GM19035 (cell line): ENCODE results near the gene ZNF236.
"Not testable (repeated sequence)": the region's sequence is repeated elsewhere in the genome, so short reads cannot be mapped to it uniquely, and the experiment has no call there.

Experiments used
- ATAC-seq: cut with Tn5 transposase; IDR thresholded peaks from one replicate; pipeline ENCODE4 v1.9.1; 2021; ENCODE audit not compliant: unreplicated experiment

The ZNF236 gene

DNA sequence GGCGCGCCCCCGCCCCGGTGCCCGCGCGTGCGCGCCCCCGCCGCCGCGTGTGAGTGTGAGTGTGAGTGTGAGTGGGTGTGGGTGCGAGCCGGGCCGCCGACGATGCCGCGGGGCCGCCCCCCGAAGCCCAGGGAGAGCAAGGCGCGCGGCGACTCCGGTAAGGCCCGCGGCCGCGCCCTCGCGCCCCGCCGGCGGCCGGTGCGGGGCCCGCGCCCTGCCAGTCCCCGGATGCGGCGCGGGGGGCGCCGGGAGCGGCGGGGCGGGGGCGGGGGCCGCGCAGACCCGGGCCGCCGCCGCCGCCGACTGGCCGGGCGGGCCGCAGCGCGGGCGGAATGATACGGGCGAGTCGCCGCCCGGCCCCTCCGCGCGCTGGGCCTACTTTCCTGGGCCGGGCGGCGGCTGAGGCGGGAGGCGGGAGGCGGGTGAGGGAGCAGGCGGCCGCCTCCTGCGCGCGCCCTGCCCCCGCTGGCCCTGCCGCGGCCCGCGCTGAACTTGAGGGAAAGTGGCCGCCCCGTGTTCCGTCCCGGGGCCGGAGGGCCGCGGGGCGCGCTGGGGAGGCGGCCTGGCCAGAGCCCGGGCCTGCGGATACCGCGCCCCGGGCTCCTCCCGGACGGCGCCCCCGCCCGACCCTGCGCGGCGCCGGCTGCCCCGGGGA is at the start of gene ZNF236:
Gene ZNF236 (plus strand): TSS at position 52 of the 655 bp plus-strand sequence. CDS start 51 bp downstream, at position 103.
- ATAC-seq, result peak; percentile 42

DNA sequence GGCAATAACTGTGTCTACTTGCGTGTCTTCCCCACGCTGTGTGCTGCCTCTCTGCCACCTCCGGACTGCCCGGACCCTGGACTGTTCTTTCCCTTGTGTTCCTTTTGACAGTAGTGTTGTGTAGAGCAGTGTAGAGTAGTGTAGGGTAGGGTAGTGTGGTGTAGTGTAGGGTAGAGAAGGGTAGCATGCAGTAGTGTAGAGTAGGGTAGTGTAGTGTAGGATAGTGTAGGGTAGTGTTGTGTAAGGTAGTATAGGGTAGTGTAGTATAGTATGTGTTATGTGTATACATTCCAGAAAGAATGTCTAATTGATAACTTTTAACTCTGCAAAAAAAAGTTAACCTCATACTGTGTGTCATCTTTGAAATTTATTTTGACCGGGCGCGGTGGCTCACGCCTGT is 49.7 kb upstream of the ZNF236 start:
- ATAC-seq, result no peak

DNA sequence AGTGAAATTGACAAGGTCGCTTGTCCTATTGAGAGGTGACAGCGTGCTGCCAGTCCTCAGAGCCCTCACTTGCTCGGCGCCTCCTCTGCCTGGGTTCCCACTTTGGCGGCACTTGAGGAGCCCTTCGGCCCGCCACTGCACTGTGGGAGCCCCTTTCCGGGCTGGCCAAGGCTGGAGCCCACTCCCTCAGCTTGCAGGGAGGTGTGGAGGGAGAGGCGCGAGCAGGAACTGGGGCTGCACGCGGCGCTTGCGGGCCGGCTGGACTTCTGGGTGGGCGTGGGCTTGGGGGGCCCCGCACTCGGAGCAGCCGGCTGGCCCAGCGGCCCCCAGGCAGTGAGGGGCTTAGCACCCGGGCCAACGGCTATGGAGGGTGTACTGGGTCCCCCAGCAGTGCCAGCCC is 45.3 kb upstream of the ZNF236 start:
- not testable (repeated sequence) for ATAC-seq

- no peak for ATAC-seq
These were observed 38.4 kb upstream of the ZNF236 start for GRCh38 chr18:76783786-76784484.

- no peak for ATAC-seq
These were observed 36.5 kb upstream of the ZNF236 start for GRCh38 chr18:76785872-76786271.

DNA sequence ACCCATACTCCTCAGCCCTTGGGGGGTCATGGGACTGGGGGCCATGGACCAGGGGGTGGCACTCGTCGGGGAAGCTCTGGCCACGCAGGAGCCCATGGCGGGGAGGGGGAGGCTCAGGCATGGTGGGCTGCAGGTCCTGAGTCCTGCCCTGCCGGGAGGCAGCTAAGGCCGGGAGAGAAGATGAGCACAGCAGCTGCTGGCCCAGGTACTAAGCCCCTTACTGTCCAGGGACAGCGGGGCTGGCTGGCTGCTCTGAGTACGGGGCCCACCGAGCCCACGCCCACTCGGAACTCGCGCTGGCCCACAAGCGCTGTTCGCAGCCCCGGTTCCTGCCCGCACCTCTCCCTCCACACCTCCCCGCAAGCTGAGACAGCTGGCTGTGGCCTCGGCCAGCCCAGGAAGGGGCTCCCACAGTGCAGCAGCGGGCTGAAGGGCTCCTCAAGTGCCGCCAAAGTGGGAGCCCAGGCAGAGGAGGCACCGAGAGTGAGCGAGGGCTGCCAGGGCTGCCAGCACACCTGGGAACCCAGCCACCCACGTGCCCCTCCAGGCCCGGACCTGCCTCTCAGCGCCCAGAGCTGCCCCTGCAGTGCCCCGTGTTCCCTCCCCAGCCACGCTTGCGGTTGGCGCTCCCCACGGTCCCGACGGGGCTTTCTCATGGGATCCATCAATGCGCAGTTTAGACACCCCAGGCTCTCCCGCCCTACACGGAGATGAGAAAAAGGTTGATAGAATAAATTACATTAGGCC is 33.6 kb upstream of the ZNF236 start:
- no peak for ATAC-seq

DNA sequence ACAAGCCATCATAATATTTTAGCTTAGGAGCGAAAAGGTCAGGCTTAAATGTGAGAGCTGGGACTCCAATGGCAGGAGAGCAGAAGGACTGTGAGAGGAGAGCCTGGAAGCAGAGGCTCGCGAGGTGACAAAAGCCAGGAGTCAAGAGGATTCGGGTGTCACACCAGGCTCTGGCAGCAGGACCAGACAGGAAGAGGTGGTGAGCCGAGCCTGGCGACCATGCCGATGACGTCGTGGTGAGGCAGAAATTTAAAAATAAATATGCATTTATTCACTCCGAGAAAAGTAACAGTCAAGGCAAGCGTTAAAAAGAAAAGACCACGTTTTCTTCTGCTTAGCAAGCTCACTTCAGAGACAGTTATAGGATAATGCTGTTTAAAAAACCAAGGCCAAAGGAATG is 31.3 kb upstream of the ZNF236 start:
- ATAC-seq, result no peak

GRCh38 chr18:76791642-76792041 is 30.7 kb upstream of the ZNF236 start:
- ATAC-seq, result no peak

DNA sequence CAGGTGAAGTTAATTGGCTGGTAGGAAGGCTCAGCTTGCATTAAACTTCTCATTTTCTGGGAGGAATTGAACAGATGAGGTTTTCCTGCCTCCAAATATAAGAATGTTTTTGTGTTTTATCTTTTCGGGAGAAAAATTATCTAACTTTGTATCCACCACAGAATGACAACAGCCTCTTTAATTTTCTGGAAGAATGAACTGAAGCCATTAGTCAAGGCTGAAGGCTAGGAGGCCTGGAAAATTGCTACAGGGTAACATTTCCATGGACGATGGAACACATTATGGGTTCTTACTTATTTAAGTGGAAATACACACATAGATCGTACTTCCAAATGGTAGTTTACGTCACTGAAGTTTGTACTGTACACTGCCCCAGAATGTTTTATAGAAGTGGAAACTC is 28.0 kb upstream of the ZNF236 start:
- no peak for ATAC-seq

- peak; percentile 95 for ATAC-seq
These were observed 20.5 kb upstream of the ZNF236 start for GRCh38 chr18:76801567-76802505.

- no peak for ATAC-seq
These were observed 18.9 kb upstream of the ZNF236 start for GRCh38 chr18:76803413-76803812.

DNA sequence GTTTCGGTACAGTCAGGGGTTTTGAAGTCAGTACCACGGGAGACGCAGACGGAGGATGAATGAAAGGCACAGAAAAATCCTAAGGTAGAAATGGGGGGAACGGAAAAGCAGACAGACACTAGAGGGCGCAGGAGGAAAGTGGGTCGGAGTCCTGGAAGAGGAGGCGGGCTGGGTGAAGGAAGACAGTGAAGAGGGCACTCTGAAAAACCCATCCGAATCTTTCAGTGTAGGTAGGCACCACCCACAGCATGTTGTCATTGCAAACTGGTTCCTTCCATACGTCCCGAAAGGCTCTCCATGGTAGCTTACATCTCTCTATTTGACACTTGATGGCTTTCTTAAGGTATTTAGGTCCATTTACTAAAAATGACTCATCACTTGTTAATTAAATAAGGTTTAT is 18.5 kb upstream of the ZNF236 start:
- peak; percentile 67 for ATAC-seq

DNA sequence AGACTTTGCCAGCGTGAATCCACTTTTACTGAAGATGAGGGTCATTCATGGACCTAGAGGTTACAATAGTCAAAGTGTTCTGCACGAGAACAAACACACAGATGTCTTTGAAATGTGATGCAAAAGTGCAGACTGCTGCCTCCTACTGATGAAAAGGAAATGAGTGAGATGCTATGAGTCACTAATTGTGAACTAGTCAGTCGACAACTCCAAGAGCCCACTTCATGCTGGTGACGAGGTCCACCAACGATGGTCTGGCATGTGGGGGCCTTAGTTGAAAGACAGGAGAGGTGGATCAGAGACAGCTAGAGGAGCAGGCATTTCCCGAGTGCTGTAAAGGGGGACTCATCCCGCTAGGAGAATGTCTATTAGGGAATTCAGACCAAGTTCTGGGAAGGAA is 17.1 kb upstream of the ZNF236 start:
- ATAC-seq, result no peak

GRCh38 chr18:76806301-76806700 is 16.1 kb upstream of the ZNF236 start:
- no peak for ATAC-seq

- no peak for ATAC-seq
These were observed 13.8 kb upstream of the ZNF236 start for GRCh38 chr18:76808561-76808960.

DNA sequence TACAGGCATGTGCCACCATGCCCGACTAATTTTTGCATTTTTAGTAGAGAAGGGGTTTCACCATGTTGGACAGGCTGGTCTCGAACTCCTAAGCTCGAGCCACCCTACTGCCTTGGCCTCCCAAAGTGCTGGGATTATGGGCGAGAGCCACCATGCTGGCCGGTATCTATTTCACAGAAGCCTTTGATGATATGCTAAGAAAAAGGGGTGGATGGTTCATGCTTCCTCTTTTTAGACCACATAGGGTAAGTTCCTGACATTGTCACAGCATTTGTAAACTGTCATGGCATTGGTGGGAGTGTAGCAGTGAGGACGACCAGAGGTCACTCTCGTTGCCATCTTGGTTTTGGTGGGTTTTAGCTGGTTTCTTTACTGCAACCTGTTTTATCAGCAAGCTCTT is 10.8 kb upstream of the ZNF236 start:
- ATAC-seq, result not testable (repeated sequence)

DNA sequence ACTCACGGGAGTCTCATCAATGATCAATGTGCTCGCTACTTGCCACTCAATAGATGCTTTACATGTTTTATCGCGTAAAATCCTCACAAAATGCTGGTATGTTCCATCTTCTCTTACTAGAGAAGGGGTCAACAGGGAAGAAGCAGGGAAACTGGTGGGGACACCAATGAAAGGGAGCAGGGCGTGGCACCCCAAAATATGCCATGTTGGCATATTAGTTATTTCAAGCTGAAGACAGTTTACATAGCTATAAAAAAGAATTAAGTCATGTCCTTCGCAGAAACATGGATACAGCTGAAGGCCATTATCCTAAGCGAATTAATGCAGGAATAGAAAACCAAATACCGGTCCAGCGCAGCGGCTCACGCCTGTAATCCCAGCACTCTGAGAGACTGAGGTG is 8.1 kb upstream of the ZNF236 start:
- no peak for ATAC-seq

DNA sequence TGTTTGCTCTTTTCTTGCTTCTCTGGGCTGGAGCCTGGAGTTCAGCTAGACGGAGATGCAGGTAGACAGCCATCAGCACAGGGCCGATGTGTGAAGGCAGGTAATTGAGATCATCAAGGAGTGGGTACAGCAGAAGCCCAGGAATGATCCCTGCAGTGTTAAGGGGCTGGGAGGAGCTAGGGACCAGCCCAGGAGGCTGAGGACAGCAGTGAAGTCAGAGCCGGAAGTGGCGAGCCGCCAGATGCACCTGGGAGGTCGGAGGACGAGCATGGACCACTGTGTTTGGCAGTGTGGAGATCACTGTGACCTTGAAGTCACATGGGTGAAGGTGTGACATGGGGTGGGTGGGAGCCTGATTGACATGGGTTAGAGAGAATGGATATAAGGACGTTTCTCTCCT is 6.2 kb upstream of the ZNF236 start:
- no peak for ATAC-seq

GRCh38 chr18:76817888-76818611 is 4.3 kb upstream of the ZNF236 start:
- no peak for ATAC-seq

DNA sequence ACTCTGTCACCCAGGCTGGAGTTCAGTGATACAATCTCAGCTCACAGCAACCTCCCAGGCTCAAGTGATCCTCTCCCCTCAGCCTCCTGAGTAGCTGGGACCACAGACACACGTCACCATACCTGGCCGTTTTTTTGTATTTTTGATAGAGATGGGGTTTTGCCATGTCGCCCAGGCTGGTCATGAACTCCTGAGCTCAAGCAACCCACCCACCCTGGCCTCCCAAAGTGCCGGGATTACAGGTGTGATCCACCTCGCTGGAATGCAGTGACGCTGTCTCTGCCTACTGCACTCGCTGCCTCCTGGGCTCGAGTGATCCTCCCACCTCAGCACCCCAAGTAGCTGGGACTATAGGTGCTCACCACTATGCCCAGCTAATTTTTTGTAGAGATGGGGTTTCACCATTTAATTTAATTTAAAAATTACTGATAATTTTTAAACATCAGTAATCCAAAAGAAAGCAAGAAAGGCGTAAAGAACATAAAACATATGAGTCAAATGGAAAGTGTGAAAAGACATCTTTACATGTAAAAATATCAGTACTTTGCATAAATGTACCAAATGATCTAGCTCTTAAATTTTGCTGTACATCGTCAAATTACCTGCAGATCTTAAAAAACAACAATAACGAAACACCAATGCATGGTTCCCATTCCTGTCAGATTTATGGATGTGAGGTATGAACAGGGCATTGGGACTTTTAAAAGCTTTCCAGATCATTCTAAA is 2.8 kb upstream of the ZNF236 start:
- no peak for ATAC-seq
